NCI-H1092 treated with DMSO at 0.1 percent for 48 hours (cell line): ENCODE measurements around the gene GNG14.
"Not testable (repeated sequence)": the region's sequence is repeated elsewhere in the genome, so short reads cannot be mapped to it uniquely, and the experiment has no call there.

Source experiments
- DNase-seq: peaks from one replicate; lab custom pipeline; 2025; lab: John Stamatoyannopoulos, UW

GNG14 gene

DNA sequence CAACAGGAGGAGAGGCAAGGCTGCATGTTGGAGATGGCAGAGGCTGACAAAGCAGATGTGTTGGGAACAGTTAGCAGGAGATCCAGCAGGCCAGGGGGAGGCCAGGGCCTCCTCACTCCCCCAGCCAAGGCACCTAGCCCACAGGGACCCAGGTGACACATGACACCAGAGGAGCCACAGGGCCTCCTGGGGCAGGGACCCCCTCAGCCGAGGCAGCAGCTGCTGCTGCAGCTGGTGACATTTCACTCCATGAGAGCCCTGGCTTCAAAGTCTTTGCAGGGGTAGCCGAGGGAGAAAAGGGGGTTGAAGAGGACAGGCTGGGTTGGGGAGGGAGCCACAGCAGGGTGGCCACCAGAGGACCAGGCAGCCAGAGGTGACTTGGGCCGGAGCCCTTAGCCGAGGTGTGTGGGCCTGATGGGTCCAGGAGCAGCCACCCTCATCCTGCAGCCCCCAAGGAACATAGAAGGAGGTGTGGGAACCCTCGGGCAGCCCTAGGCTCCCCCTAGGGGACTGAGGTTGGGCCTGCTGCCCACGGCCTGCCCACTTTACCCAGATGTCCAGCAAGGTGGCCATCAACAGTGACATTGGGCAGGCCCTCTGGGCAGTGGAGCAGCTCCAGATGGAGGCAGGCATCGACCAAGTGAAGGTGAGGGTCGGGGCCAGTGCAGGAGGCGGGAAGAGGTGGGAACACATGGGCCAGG is at the start of gene GNG14:
Gene GNG14 (plus strand): TSS at position 503 of the 701 bp plus-strand sequence. CDS start 51 bp downstream, at position 554.
- DNase-seq = no peak

DNA sequence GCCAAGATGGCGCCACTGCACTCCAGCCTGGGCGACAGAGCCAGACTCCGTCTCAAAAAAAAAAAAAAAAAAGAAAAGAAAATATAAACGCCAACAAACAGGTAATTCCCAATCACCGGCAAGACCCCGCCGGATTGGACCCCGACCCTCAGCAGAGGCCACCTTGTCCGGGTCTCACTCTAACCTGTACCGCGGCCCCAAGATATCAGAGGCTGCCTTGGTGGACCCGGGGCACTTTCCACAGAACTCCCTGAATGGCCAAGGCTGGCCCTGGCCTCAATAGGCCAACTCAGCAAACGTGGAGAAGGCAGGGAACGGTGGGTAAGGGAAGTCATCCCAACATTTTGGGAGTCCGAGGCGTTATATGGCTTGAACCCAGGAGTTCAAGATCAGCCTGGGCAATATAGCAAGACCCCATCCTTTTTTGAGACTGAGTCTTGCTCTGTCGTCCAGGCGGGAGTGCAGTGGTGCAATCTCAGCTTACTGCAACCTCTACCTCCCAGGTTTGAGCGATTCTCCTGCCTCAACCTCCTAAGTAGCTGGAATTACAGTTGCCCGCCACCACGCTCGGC is 49.1 kb upstream of the GNG14 start:
- DNase-seq = no peak

DNA sequence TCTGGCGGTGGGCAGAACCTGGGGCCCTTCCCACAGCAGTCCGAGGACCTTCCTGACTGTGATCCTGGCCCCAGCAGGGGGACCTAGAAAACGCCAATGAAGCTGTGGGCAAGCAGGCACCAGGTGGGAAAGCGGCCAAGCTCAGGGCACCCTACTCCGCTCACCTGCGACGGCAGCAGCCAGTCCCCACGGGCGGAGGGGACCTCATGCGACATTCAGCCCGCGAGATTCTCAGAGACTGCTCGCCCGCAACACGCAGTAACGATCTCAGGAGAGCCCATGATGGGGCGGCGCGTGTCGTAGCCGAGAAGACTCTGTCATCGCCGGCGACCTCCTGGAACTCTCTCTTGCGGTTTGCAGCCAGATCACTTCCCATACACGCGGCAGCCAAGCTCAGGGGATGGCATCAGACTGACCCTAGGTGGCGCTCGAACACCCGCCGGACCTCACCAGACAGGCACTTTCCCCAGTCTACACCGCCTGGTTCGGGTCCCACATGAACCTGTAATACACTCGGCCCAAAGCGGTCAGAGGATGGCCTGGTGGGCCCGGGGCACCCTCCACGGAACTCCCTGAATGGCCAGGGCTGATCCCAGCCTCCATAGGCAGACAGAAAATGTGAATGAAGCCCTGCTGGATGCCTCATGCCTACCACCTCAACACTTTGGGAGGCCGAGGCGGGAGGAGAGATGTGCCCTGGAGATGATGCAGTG is 47.7 kb upstream of the GNG14 start:
- peak; percentile 71 for DNase-seq

- DNase-seq = no peak
Measured at GRCh38 chr19:12641456-12641855, 46.3 kb upstream of the GNG14 start.

DNA sequence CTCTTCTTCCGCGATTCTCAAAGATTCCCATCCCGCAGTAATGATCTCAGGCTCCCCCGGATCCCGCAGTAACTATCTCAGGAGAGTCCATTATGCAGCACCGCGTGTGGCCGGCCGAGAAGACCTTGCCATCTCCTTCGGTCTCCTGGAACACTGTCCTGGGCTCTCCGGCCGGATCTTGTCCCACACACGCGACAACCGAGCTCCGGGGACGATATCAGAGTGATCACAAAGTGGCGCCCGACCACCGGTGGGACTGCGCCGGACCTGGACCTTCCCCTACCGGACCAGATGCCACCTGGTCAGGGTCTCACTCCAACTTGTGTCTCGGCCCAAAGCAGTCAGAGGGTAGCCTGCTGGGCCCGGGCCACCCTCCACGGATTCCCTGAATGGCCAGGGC is 45.3 kb upstream of the GNG14 start:
- DNase-seq = no peak

- not testable (repeated sequence) for DNase-seq
Measured at GRCh38 chr19:12643716-12644115, 44.1 kb upstream of the GNG14 start.

GRCh38 chr19:12646551-12646950 is 41.2 kb upstream of the GNG14 start:
- DNase-seq = no peak

GRCh38 chr19:12647047-12647446 is 40.8 kb upstream of the GNG14 start:
- DNase-seq = no peak

- DNase-seq = peak; percentile 58
Measured at GRCh38 chr19:12647490-12648071, 40.2 kb upstream of the GNG14 start.

DNA sequence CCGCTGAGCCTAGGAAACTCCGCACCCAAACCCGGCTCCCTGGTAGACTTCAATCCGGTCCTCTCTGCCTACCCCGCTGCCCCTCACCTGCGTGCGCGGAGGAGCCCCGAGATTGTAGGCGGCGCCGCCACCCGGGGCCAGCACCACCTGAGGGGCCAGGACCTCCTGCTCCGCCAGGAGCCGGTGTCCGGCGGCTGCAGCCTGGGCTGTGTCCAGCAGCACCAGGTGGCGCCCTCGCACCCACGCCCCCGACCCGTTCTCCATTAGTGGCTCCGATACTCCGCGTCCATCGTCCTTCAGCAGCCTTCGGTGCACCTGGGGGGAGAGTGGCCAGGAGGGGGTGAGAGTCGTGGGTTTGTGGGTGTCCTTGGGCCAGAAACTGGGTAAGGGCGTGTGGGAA is 39.7 kb upstream of the GNG14 start:
- peak; percentile 23 for DNase-seq

GRCh38 chr19:12649941-12650340 is 37.9 kb upstream of the GNG14 start:
- DNase-seq = no peak

GRCh38 chr19:12652219-12652618 is 35.6 kb upstream of the GNG14 start:
- no peak for DNase-seq

- no peak for DNase-seq
Measured at GRCh38 chr19:12655546-12655945, 32.3 kb upstream of the GNG14 start.

DNA sequence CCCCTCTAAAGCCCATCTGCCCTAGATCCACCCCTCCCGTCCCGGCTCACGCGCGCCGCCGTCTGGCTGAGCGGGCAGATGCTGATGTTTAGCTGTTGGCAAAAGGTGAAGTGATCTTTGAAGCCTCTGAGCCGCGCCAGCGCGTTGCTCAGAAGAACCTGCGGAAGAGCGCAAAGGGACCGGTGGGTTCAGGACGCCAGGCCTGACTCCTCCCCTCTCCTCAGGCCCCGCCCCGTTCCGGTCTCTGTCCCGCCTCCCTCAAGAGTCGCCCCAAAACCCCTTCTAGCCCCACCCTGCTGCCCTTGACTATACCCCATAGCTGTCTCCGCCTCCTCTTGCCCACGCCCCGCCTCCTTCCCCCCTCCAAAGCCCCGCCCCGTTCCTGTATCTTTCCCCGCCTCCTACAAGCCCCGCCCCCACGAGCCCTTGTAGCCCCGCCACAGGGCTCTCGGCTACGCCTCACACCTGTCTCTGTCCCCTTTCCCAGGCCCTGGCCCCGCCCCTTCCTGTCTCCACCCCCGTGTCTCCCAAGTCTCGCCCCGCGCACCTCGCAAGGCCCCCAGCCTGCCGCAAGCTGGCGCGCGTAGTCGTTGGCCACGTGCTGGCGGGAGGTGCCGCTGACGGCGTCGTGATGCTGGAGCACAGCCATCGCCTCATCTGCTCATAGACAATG is 30.8 kb upstream of the GNG14 start:
- no peak for DNase-seq

GRCh38 chr19:12657966-12658365 is 29.8 kb upstream of the GNG14 start:
- DNase-seq = no peak

DNA sequence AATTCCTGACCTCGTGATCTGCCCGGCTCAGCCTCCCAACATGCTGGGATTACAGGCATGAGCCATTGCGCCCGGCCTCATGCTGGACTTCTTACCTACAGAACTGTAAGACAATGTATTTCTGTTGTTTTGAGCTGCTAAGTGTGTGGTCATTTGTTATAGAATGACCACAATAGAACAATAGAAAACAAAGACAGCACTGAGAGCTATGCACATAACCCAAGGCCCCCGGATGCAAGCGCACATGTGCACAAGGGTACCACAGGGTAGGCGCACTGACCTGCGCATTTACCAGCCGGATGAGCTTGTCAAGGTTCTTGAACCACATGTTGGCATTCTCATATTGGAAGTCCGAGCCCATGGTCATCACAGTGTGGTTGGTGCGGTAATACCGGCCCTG is 26.8 kb upstream of the GNG14 start:
- DNase-seq = no peak

GRCh38 chr19:12664406-12665280 is 23.2 kb upstream of the GNG14 start:
- no peak for DNase-seq

DNA sequence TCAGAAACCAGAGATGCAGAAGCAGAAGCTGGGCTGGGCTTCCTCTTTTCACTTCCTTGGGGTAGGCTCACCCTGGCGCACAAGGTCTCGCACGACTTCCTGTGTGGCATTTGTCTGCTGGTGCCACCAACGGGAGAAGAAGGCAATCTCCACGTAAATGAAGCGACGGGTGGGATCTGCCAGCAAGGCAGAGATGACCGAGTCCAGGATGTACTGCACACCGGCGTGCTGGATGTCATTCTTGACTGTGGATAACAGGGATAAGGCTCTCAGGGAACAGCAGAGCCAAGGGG is 22.6 kb upstream of the GNG14 start:
- DNase-seq = no peak

DNA sequence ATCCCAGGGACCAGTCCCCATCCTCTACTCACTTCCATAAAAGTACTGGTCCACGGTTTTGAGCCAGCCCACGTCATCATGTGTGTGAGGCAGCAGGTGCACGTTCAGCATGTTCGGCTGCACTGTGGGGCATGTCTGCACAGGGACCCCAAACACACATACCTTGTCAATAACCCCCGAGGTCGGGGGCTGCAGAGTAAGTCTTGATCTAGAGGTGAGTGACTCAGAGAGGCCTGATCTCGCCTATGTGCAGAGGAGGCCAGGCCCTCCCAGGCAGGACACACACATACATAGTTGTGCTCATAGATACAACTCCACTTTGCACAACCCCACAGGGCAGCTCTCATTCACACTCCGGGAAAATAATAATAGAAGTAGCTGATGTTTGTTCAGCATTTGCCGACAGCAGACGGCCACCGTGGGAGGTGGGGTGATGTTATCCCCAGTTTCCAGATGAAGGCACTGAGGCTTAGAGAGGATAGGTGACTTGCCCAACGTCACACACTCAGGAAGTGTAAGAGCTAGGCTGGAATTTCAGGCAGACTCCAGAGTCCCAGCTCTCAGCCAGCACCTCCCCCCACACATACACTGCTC is 22.0 kb upstream of the GNG14 start:
- no peak for DNase-seq

- DNase-seq = peak; percentile 75
Measured at GRCh38 chr19:12666265-12667048, 21.3 kb upstream of the GNG14 start, which contains the start of the genes MAN2B1 and WDR83. Gene MAN2B1, minus strand, starts transcription at chr19:12666742. Its CDS starts 41 bp downstream, at chr19:12666701. Gene WDR83, plus strand, starts transcription at chr19:12666807. Its CDS starts 2,984 bp downstream, at chr19:12669791.
